Right ventricle myocardium superior (tissue), 1 donor: ENCODE measurements around the gene RFXANK. TPM values are rescaled to one million over a fixed set of nuclear protein-coding genes. Genes with fewer than 3 reads are reported as not detected.
"Not testable (repeated sequence)": the region's sequence is repeated elsewhere in the genome, so short reads cannot be mapped to it uniquely, and the experiment has no call there.

Source experiments
- ATAC-seq: fragments of 200-7000 bp; cut with Tn5 transposase; one replicate; pipeline ENCODE4 v1.9.1; 2020; ENCODE audit warnings: mild to moderate bottlenecking; ENCODE audit not compliant: poor library complexity
- DNase-seq: peaks from one replicate; pipeline ENCODE4 v3.0.0-alpha.2; 2020
- intact Hi-C: fragments of 100-400 bp; cut with DNase I; formaldehyde crosslinking; loops from one replicate; pipeline ENCODE4 v1.11.2; 2022
- long read RNA-seq: library from polyadenylated mRNA; unstranded; transcript quantifications from one replicate; pipeline ENCODE4 v2.0.0, GENCODE V29; 2021
- total RNA-seq: library from RNA; stranded (reverse); fragmentation: NEBNext Ultra II Directional; extraction: Animal tissue kit (Norgen Biotek cat#: 25700); gene quantifications from one replicate; pipeline ENCODE4 v1.2.1, GENCODE V29; 2021
- donor health status: DM: no; HTN: yes; CAD: no; lungs with severe emphysema.

The RFXANK gene, protein sequence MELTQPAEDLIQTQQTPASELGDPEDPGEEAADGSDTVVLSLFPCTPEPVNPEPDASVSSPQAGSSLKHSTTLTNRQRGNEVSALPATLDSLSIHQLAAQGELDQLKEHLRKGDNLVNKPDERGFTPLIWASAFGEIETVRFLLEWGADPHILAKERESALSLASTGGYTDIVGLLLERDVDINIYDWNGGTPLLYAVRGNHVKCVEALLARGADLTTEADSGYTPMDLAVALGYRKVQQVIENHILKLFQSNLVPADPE
- total RNA-seq = 33.9 TPM
- long read RNA-seq, transcript RFXANK-203 (9 exons, 1,212 nt) = major isoform, 9 of 25 reads
- long read RNA-seq, partial matches to known transcripts = 14 of 25 reads
- long read RNA-seq, other reads (novel, unspliced or antisense) = 2 of 25 reads

DNA sequence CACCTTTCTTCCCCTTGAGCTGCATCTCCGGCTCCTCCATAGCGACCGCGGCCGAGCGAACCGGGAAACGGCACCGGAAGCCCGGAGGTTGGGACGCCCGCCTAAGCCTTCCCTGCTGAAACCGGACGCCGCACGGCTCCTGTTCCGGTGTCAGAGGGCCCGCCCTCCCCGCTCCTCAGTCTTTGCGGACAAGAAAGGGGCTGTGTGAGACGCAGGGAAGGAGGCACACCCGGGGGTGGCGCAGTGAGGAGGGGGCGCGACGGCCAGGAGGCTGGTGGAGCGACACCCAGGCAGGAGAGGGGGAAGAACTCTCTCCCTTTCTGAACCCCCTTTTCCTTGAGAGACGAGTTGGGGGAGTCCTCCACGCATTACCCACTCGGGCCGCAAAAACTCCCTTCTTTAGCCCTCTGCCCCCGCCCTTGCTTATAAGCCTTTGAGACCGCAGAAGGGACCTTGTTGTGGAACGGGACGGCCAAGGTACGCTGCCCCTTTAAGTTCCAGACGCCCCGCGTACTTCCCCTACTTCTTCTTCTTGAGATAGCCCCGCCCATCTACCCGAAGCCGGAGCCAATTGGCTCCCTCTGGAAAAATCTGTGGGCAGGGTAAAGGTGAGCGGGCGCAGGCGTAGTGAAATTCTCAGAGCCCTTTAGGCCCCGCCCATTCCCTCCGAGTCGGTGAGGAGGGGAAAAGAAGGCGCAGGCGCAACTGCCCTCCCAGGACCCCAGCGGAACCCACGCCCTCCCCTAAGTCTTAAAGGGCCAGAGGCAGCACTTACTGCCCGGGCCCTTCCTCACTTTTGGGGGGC lies at the start of gene RFXANK, which contains the start of gene BORCS8:
Gene RFXANK (plus strand): TSS at position 181 of the 805 bp plus-strand sequence. CDS start 1,689 bp downstream, outside the sequence.
Gene BORCS8 (minus strand): TSS at position 75 of the 805 bp plus-strand sequence. CDS start 35 bp downstream, at position 40.
- intact Hi-C loops = no loop called here
- peak; percentile 96 for ATAC-seq
- peak; percentile 99 for DNase-seq

DNA sequence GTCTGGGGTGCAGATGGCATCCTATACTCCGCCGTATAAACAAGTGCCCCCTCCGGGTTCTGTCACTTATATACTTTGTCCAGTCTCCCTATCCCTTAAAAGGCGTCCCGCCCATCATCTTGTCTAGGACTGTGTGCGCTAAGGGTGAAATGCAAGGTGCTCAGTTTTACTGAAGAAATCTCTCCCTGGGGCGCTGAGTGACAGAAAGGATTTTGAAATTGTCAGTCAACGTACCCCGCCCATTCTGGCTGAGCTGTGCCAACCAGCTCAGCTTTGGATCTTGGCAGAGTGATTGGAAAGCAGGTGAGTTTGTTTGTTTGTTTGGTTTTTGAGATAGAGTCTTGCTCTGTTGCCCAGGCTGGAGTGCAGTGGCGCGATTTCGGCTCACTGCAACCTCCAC lies 49.7 kb upstream of the RFXANK start:
- ATAC-seq (no peak), DNase-seq (no peak)
- intact Hi-C loops = no loop called here

DNA sequence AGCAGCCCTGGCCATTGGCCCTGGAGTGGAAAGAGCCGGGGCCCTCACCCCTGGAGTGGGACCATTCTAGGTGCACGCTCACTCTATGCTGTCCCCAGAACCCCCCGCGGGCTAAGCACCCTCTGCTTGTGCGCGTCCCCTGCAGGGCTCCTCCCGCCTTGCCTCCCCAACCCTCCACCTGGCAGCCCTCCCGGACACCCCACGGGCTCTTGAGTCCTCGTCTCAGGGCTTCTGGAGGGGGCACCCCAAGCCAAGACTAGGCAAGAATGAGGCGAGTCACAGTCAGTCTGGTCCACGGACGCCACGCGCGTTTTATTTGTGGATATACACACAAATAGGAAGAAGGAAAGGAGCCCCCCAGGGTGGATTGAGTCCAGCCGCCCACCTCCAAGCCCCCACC lies 46.8 kb upstream of the RFXANK start:
- ATAC-seq = no peak
- intact Hi-C loops = no loop called here
- DNase-seq = no peak

DNA sequence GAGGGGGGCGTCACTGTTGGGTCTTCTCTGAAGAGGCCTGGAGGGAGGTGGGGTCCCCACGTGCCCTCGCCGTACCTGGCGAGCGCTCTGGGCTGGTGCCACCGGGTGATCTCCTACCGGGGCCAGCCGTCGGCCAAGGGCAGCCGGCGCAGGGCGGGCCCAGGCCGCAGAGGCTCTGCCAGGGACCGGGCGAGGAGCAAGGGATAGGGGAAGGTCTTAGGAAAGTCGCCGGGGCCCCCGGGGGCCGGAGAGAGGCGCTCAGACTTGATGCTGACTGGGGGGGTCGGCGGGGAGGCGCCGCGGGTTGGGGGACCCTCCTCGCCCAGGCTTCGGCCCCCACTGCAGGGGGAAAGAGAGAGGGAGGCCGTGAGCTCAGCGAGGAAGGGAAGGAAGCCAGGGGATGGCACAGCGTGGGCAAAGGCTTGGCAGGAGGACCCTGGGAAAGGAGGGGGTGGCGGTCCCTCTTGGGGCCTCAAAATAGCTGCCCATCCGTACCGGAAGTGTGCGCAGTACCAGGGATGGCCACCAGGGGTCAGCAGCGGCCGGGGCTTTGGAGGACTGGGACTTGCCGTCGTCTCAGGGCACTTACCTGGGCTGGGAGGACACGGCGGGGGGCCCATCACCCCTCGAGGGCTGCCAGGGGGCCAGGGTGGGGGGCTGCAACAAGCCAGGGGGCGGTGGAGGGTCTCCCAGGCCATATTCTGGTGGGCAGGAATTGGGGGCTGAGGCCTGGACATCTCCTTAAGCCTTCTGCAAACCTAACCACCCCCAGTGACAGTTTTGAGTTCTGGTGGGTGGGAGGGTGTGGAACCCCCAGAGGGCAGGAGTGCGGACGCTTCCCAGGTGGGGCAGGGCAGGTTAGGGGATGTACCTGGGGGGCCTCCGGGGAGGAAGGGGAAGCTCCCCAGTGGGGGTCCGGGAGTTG lies 46.1 kb upstream of the RFXANK start:
- intact Hi-C loops = no loop called here
- ATAC-seq = peak; percentile 83
- peak; percentile 88 for DNase-seq

DNA sequence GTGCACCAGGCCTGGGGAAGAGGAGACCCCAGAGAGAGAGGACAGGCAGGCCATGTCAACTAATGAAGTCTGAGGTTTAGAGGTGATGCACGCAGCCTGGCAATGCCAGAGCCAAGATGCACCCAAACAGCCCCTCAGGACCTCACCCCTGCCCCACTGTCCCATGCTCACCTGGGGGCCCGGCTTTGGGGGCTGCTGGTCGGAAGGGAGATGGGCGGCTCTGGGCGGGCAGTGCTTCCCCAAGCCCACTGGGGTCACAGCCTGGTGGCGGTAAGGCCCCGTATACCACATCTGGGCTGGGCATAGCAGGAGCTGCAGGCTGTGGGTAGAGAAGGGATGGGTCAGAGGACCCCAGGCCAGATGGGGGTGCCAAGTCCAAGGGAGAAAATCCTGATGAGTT lies 45.2 kb upstream of the RFXANK start:
- DNase-seq (no peak), ATAC-seq (no peak)
- intact Hi-C loops = no loop called here

- DNase-seq (no peak), ATAC-seq (no peak)
- intact Hi-C loops = no loop called here
Measured at GRCh38 chr19:19147344-19147743, 44.7 kb upstream of the RFXANK start.

- DNase-seq, ATAC-seq, intact Hi-C loops: not testable (repeated sequence)
Measured at GRCh38 chr19:19148504-19148903, 43.6 kb upstream of the RFXANK start.

- DNase-seq (no peak), ATAC-seq (no peak)
- intact Hi-C loops = no loop called here
Measured at GRCh38 chr19:19149435-19149834, 42.6 kb upstream of the RFXANK start.

DNA sequence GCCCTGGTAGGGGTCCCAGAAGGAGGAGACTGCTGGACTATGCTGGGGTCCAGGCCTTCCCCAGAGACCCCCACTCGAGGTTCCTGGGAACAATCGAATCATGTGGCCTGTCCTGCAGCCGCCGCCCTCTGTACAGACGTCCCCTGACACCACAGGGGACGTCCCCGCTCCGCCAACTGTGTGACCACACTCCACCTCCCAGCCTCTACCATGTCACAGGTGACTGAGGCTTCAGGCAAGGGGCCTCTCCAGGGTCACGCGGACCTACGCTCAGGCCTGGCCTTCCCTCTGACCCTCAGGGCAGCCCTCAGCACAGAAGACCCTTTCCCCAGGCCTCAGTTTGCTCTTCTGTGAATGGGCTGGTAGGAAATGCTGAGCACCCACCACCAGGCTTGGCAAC lies 40.6 kb upstream of the RFXANK start:
- DNase-seq (no peak), ATAC-seq (no peak)
- intact Hi-C loops = no loop called here

DNA sequence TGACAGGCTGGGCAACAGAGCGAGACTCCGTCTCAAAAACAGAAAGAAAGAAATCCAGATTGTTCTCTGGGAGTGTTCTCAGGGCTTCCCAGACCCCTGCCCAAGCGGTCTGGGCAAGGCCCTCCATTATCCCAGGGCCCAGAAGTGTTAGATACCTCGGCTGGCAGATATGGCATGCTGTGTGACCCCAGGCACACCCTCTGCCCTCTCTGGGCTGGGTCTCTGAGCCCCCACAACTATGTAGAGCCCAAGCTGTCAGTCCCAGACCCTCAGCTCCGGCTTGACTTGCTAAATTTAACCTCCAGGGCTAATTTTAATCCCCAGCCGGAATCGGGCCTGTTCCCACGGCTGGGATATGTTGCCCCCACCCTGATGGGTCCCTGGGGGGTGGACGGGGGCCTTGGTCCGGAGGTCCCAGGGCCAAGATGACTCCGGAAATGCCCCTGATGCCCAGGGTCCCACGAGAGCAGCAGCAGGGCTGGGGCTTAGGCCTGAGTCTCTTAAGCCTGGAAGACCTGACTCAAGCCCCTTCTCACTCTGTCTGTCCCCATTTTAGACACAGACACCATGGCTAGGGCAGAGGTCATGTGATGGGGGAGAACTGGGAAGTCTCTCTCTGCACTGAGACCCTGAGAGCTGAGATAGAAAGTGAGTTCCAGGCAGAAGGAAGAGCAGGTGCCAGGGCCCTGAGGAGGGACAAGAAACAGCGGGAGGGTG lies 39.2 kb upstream of the RFXANK start:
- ATAC-seq (no peak), DNase-seq (no peak)
- intact Hi-C loops = no loop called here

GRCh38 chr19:19154768-19155494 lies 37.1 kb upstream of the RFXANK start:
- DNase-seq (no peak), ATAC-seq (no peak)
- intact Hi-C loops = no loop called here

- no peak for DNase-seq
- ATAC-seq = no peak
- intact Hi-C loops = no loop called here
Measured at GRCh38 chr19:19155495-19156219, 36.4 kb upstream of the RFXANK start.

- intact Hi-C loops = no loop called here
- ATAC-seq = no peak
- DNase-seq = no peak
Measured at GRCh38 chr19:19157808-19158207, 34.2 kb upstream of the RFXANK start.

DNA sequence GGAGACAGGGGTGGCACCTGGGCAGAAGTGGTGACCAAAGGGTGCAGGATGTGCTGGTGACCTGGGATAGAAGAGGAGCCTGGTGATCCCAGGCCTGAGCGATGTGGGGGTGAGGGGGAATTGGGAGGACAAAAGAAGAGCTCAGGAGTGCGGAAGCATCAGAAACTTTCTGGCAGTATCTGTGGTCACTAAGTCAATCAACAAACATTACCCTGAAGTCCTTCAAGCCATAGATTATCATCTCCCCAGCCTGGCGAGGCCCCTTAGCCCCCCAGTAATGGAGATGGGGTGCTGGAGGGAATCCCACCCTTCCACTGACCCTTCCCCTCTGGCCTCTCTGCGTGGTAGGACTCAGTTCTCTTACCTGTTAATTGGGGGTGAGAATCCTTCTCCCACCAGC lies 32.5 kb upstream of the RFXANK start:
- intact Hi-C loops = no loop called here
- ATAC-seq (no peak), DNase-seq (no peak)

DNA sequence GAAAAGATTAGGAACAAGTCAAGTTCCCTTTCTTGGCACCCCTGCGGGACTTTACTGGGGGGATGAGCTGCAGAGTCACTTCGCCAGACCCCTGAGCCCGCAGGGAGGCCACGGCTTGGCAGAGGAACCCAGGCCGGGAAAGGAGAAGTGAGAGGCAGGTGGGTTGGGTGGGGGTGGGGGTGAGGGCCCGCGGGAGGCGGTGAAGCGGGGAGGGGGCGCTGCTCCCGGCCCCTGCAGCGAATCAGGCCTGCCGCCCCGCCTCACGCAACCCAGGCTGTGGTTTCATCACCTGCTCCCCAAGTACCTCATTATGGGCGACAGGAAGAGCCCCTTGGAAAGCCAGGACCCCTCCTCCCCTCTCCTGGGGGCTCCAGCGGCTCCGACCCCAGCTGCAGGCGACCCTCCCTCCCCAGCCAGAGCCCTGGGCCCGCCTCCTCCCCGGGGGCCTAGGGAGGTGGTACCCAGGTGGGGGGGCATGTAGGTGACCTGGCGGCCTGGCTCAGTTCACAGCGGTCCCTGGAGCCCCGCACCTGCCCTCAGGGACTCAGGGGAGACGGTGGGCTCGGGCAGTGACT lies 31.5 kb upstream of the RFXANK start:
- DNase-seq (no peak), ATAC-seq (no peak)
- intact Hi-C loops = no loop called here

DNA sequence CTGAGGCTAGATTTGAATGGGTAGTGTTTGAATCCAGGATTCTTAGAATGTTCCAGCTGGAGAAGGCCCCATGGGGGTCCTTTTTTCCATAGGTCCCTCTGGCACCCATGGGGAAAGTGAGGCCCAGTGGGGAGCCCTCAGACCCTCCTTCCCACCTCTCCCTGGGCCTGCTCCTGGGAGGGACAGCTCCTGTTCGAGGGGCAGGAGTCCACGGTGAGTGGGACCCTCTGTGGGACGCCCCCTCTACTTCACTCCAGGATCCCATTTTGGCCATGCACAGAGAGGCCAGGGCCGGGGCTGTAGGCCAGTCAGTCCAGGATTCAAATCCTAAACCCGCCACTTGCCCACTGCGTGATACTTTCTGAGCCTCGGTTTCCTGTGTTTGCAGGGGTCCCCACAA lies 29.6 kb upstream of the RFXANK start:
- DNase-seq (no peak), ATAC-seq (no peak)
- intact Hi-C loops = no loop called here

DNA sequence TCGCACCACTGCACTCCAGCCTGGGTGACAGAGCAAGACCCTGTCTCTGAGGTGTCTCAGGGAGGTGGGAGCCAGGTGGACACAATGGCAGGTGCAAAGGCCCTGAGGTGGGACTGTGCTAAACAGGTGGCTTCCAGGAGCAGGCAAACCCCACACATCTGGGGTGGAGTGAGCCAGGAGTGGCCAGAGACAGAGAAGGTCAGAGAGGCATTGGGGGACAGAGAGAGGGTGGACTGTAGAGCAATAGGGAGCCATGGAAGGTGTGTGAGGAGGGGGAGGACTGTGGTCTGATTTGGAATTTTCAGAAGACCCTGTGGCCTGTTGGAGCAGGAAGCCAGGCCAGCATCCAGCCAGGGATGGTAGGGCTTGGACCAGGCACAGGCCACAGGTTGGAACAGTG lies 26.7 kb upstream of the RFXANK start:
- DNase-seq (no peak), ATAC-seq (no peak)
- intact Hi-C loops = no loop called here
